Chondrocyte (in vitro differentiated cells): ENCODE measurements around the gene POU4F2. TPM values are rescaled to one million over a fixed set of nuclear protein-coding genes. Genes with fewer than 3 reads are reported as not detected.

Experiments used
- DNase-seq: peaks from one replicate; pipeline ENCODE4 v3.0.0; 2021; ENCODE audit warnings: mixed read lengths, low spot score
- H3K27ac Mint-ChIP-seq: one replicate; pipeline ENCODE4 v1.8.0; 2021; ENCODE audit warnings: mild to moderate bottlenecking, moderate library complexity, mixed read lengths; ENCODE audit not compliant: unreplicated experiment
- H3K27me3 Mint-ChIP-seq: 2 replicates; pipeline ENCODE4 v1.8.0; 2021; ENCODE audit warnings: low read depth, mixed read lengths
- H3K36me3 Mint-ChIP-seq: 2 replicates; pipeline ENCODE4 v1.8.0; 2021; ENCODE audit warnings: low read depth, mixed read lengths
- H3K4me1 Mint-ChIP-seq: 2 replicates; pipeline ENCODE4 v1.8.0; 2021; ENCODE audit warnings: low read depth, mild to moderate bottlenecking, mixed read lengths
- H3K4me3 Mint-ChIP-seq: one replicate; pipeline ENCODE4 v1.8.0; 2021; ENCODE audit warnings: mild to moderate bottlenecking, moderate library complexity, mixed read lengths; ENCODE audit not compliant: unreplicated experiment
- H3K9me3 Mint-ChIP-seq: 2 replicates; pipeline ENCODE4 v1.8.0; 2021; ENCODE audit warnings: low read depth, mixed read lengths
- total RNA-seq: library from RNA; stranded (reverse); gene quantifications from 3 replicates; pipeline ENCODE4 v1.2.1, GENCODE V29; 2021
- TF ChIP-seq, protein P1 (sequence below): fragments of 200-600 bp; sonication (generic); IDR thresholded peaks from 2 replicates; pipeline ENCODE4 v1.5.0; 2021; ENCODE audit warnings: antibody characterized with exemption, mild to moderate bottlenecking, moderate library complexity

POU4F2 gene
- total RNA-seq, 1 donor from 2014 or later = not detected

DNA sequence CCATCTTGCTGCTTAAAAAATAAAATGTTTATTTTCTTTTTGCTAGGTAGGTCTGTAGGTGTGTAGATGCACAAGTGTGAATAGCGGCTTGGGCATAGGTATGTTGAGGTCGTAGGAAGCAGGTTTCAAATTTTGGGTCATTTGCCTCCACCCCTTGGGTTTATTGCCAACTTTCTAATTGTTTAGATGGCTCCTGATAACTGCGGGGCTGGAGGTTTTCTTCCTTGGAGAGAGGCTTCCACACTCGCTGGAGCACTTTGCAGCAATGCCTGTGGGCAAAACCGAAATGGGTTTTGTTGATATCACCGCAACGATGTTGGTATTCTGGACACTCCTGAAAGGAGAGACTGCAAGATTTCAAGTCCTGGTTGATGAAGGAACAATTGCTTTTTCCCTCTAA is 3.9 kb upstream of the POU4F2 start:
- H3K36me3 Mint-ChIP-seq = no peaks in the 10 kb centered on the region
- H3K9me3 Mint-ChIP-seq = no peaks in the 10 kb centered on the region
- H3K4me3 Mint-ChIP-seq = no peak overlapping the region
- no peak for DNase-seq
- peaks cover 26% of the 10 kb centered on the region for H3K4me1 Mint-ChIP-seq
- H3K27me3 Mint-ChIP-seq = peaks cover 67% of the 10 kb centered on the region
- TF ChIP-seq, protein P1, sequence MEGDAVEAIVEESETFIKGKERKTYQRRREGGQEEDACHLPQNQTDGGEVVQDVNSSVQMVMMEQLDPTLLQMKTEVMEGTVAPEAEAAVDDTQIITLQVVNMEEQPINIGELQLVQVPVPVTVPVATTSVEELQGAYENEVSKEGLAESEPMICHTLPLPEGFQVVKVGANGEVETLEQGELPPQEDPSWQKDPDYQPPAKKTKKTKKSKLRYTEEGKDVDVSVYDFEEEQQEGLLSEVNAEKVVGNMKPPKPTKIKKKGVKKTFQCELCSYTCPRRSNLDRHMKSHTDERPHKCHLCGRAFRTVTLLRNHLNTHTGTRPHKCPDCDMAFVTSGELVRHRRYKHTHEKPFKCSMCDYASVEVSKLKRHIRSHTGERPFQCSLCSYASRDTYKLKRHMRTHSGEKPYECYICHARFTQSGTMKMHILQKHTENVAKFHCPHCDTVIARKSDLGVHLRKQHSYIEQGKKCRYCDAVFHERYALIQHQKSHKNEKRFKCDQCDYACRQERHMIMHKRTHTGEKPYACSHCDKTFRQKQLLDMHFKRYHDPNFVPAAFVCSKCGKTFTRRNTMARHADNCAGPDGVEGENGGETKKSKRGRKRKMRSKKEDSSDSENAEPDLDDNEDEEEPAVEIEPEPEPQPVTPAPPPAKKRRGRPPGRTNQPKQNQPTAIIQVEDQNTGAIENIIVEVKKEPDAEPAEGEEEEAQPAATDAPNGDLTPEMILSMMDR = no peak
- H3K27ac Mint-ChIP-seq = no peak overlapping the region

DNA sequence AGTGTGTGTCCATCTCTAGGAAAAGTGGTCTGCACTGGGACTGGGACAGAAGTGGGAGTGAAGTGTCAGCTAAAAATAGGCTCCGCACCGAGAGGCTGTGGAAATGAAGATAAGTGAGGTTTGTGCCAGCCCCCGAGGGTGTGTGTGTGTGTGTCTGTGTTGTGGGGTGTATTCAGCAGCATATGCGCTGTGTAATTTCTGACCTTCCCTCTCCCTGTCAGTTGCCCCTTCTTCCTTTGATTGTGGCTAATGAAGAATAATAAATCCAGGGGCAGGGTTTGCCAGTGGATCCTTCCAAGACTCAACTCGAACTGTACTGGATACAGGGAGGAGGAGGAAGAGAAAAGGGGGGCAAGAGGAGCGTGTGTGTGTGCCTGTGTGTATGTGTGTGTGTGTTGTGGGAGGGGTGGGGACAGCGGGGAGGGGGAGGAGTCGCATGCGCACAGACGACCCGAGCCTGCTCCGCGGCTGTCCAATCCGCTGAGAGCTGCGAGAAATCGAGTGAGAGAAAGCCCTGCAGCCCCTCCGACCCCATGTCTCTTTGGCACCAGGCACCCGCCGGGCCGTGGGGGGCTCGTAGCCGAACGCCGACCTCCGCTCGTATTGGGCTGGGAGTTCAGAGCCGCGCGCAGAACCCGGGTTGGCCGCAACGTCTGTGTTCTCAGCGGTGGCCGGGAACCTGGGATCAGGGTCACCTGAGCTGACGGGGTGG is 916 bp upstream of the POU4F2 start:
- TF ChIP-seq, protein P1 = no peak
- H3K27me3 Mint-ChIP-seq = peaks cover 72% of the 10 kb centered on the region
- no peaks in the 10 kb centered on the region for H3K9me3 Mint-ChIP-seq
- no peak overlapping the region for H3K27ac Mint-ChIP-seq
- H3K4me3 Mint-ChIP-seq = peak overlapping the region; percentile 60
- H3K36me3 Mint-ChIP-seq = peaks cover 2% of the 10 kb centered on the region
- H3K4me1 Mint-ChIP-seq = peaks cover 35% of the 10 kb centered on the region
- DNase-seq = no peak

DNA sequence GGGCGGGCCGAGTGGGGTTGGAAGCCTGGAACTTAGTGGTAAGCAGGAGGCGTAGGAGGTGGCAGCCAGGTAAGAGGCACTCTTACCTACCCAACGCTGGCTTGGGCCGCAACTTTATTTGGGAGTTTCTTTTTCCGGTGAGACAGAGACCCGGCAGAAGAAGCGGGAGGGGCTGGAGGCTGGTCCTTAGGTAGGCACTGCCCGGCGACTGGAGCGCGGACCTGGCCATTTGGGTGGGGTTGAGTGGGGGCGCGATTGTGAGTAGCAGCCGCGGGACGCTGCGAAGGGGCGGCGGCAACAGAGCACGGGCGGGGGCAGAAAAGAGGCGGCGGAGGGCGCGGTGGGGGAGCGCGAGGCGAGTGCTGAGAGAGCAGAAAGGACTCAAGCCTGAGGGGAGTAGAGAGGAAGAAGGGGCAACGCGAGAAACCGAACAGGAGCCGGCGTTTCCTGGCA is 334 bp upstream of the POU4F2 start:
- Mint-ChIP-seq H3K27ac (no peak overlapping the region), H3K4me1 (peaks cover 35% of the 10 kb centered on the region), H3K27me3 (peaks cover 70% of the 10 kb centered on the region), H3K9me3 (no peaks in the 10 kb centered on the region), H3K4me3 (peak overlapping the region; percentile 60), H3K36me3 (peaks cover 2% of the 10 kb centered on the region)
- TF ChIP-seq, protein P1 = no peak
- no peak for DNase-seq

DNA sequence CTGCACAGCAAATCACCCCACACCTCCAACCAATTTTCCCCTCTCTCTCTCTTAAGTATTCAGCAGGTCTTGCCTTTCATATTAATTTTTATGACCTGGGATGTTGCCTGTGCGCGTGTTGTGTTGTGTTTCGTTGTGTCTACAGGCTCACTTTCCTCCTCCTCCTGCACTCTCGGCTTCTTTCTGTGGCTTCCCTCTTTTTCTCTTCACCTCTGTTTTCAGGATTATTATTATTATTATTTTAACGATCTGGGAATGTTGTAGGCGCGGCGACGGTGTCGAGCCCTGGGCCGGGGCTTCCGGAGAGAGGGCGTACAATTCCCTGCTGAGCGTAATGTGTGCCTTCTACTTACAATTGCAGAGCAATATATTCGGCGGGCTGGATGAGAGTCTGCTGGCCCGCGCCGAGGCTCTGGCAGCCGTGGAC is 826 bp downstream of the POU4F2 start:
- peaks cover 73% of the 10 kb centered on the region for H3K27me3 Mint-ChIP-seq
- no peaks in the 10 kb centered on the region for H3K9me3 Mint-ChIP-seq
- TF ChIP-seq, protein P1 = no peak
- H3K36me3 Mint-ChIP-seq = peaks cover 2% of the 10 kb centered on the region
- H3K27ac Mint-ChIP-seq = no peak overlapping the region
- H3K4me1 Mint-ChIP-seq = peaks cover 35% of the 10 kb centered on the region
- no peak for DNase-seq
- H3K4me3 Mint-ChIP-seq = peak overlapping the region; percentile 39

DNA sequence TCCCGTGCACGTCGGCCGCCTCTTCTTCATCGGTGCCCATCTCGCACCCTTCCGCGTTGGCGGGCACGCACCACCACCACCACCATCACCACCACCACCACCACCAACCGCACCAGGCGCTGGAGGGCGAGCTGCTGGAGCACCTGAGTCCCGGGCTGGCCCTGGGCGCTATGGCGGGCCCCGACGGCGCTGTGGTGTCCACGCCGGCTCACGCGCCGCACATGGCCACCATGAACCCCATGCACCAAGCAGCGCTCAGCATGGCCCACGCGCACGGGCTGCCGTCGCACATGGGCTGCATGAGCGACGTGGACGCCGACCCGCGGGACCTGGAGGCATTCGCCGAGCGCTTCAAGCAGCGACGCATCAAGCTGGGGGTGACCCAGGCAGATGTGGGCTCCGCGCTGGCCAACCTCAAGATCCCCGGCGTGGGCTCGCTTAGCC is 1.4 kb downstream of the POU4F2 start:
- TF ChIP-seq, protein P1 = no peak
- H3K27ac Mint-ChIP-seq = no peak overlapping the region
- no peak overlapping the region for H3K4me3 Mint-ChIP-seq
- peaks cover 35% of the 10 kb centered on the region for H3K4me1 Mint-ChIP-seq
- DNase-seq = peak; percentile 84
- H3K27me3 Mint-ChIP-seq = peaks cover 73% of the 10 kb centered on the region
- H3K9me3 Mint-ChIP-seq = peaks cover 3% of the 10 kb centered on the region
- peaks cover 2% of the 10 kb centered on the region for H3K36me3 Mint-ChIP-seq
